ENCODE measurements around the gene NAT10. TPM values are rescaled to one million over a fixed set of nuclear protein-coding genes. Genes with fewer than 3 reads are reported as not detected.

NAT10 gene
- polyA plus RNA-seq, 1 of the 3 experiments (the other 2 are of a cell fraction): 31.0 TPM

GRCh38 chr11:34161361-34161760, 55.9 kb downstream of the NAT10 start:
- Histone ChIP-seq H3F3A (replicated peaks; ENCODE audit: insufficient read depth) (no peaks in the 10 kb centered on the region), H3K4me3 (ENCODE audit: low read depth in 2 of 2, low read length in 1 of 2) (no peak overlapping the region), H3K36me3 (replicated peaks in 1 of 2; ENCODE audit: control insufficient read depth in 1 of 2, insufficient read depth in 2 of 2, low read length in 1 of 2) (peaks cover 0 to 19% of the 10 kb centered on the region in 2 experiments), H3K79me2 (ENCODE audit: insufficient read depth) (no peaks in the 10 kb centered on the region), H3K4me2 (no peak overlapping the region), H3K9me2 (no peaks in the 10 kb centered on the region), H3K9ac (no peak overlapping the region), H3K4me1 (ENCODE audit: control insufficient read depth in 1 of 2, insufficient read depth in 2 of 2, low read depth in 1 of 2, low read length in 1 of 2) (peaks cover 0 to 59% of the 10 kb centered on the region in 2 experiments; a peak in 1 of 4 replicates), H4K20me1 (ENCODE audit: insufficient read depth) (no peaks in the 10 kb centered on the region), H3K27me3 (ENCODE audit: insufficient read depth) (no peaks in the 10 kb centered on the region), H3K9me3 (no peaks in the 10 kb centered on the region), H3K27ac (ENCODE audit: low read depth in 2 of 2, low read length in 1 of 2) (no peak overlapping the region; a peak in 1 of 4 replicates), H2AFZ (ENCODE audit: low read depth) (no peak overlapping the region)
- 95% methylated on average over 2 of the region's 6 CpGs for WGBS (ENCODE audit: low lambda C conversion rate)
- TF ChIP-seq RAD21 (IDR thresholded peaks at IDR 0.05; ENCODE audit: low read length): no peak
- no peak for TF ChIP-seq GABPA (IDR thresholded peaks at IDR 0.05; ENCODE audit: low read depth)
- no peak for TF ChIP-seq MEF2A (IDR thresholded peaks at IDR 0.05; ENCODE audit: borderline replicate concordance, low read depth)
- no peak for TF ChIP-seq FOXM1 (IDR thresholded peaks at IDR 0.05; ENCODE audit: low read depth)
- no peak for TF ChIP-seq CHD2 (IDR thresholded peaks at IDR 0.05; ENCODE audit: low read length, partially characterized antibody)
- no peak for TF ChIP-seq MXI1 (IDR thresholded peaks at IDR 0.05; ENCODE audit: low read depth, low read length)
- TF ChIP-seq TAF1 (IDR thresholded peaks at IDR 0.05; ENCODE audit: borderline replicate concordance, low read depth, low read length): no peak
- no peak for TF ChIP-seq POLR2AphosphoS5 (IDR thresholded peaks at IDR 0.05; ENCODE audit: low read depth, low read length)
- TF ChIP-seq NRF1 (IDR thresholded peaks at IDR 0.05; ENCODE audit: low read depth, low read length): no peak
- no peak for TF ChIP-seq USF2 (IDR thresholded peaks at IDR 0.05; ENCODE audit: borderline replicate concordance, low read depth, low read length)
- TF ChIP-seq SIN3A (IDR thresholded peaks at IDR 0.05; ENCODE audit: borderline replicate concordance, low read depth, low read length): no peak
- no peak for TF ChIP-seq JUND (IDR thresholded peaks at IDR 0.05)
- no peak for TF ChIP-seq YY1 (IDR thresholded peaks at IDR 0.05; ENCODE audit: low read depth)
- no peak for TF ChIP-seq REST (IDR thresholded peaks at IDR 0.05; ENCODE audit: low read depth, low read length)
- DNase-seq: no peak
- CTCF ChIA-PET: interaction anchor here (0.7 to 9.4 kb wide), 7 partner anchors 9 to 331 kb away, joined by 3 to 51 read pairs (median 3); no protein-coding TSS in a partner anchor
- POLR2A ChIA-PET: interaction anchor here (0.9 to 1.7 kb wide), 5 partner anchors 11 to 108 kb away, joined by 3 to 6 read pairs (median 4); partner anchors contain the start of gene NAT10

Measured in SK-N-SH (cell line).